ENCODE data around the gene EVA1A. TPM values are rescaled to one million over a fixed set of nuclear protein-coding genes. Genes with fewer than 3 reads are reported as not detected.

The EVA1A gene
- total RNA-seq, 1 donor: 28.1 TPM

DNA sequence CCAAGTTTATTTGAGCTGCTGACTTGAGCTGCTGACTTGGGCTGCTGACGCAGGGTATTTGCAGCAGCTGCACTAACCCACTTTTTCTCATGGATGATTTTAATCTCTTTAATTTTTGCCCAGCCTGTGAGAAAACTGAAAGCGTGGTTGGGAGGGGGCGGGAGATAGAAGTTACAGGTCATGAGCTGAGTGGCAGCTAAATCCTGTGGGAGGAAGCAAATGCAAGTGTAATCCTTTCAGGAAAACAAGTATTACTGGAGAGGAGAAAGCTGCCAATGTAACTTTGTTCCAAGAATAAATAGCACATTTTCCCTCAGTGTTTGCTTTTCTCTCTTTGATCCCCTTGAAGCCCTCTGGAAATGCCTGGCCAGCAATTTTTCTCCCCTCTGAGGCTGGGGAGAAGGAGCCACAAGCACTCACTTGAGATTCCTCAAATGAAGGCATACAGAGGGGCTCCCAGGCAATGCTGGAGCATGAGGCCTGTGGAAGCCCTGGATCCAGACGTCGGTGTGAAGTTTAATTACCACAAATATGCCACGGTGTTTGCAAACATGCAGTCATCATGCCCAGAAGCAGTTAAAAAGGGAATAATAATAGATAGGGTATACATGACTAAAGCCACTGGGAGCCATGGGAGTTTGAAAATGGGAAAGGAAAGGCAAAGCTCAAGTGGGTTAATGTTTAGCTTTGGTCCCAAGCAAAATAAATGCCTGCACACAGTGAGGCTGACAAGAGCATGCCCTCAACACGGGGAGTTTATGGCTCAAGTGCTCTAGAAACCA, 10.4 kb upstream of the EVA1A start:
- H3K4me3 ChIP-seq (ENCODE audit: low read depth, low read length): no peak overlapping the region
- DNase-seq (ENCODE audit: low read depth): peak; percentile 49
- TF ChIP-seq, protein P1, sequence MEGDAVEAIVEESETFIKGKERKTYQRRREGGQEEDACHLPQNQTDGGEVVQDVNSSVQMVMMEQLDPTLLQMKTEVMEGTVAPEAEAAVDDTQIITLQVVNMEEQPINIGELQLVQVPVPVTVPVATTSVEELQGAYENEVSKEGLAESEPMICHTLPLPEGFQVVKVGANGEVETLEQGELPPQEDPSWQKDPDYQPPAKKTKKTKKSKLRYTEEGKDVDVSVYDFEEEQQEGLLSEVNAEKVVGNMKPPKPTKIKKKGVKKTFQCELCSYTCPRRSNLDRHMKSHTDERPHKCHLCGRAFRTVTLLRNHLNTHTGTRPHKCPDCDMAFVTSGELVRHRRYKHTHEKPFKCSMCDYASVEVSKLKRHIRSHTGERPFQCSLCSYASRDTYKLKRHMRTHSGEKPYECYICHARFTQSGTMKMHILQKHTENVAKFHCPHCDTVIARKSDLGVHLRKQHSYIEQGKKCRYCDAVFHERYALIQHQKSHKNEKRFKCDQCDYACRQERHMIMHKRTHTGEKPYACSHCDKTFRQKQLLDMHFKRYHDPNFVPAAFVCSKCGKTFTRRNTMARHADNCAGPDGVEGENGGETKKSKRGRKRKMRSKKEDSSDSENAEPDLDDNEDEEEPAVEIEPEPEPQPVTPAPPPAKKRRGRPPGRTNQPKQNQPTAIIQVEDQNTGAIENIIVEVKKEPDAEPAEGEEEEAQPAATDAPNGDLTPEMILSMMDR (IDR thresholded peaks at IDR 0.05; ENCODE audit: insufficient read depth, low read length): no peak

DNA sequence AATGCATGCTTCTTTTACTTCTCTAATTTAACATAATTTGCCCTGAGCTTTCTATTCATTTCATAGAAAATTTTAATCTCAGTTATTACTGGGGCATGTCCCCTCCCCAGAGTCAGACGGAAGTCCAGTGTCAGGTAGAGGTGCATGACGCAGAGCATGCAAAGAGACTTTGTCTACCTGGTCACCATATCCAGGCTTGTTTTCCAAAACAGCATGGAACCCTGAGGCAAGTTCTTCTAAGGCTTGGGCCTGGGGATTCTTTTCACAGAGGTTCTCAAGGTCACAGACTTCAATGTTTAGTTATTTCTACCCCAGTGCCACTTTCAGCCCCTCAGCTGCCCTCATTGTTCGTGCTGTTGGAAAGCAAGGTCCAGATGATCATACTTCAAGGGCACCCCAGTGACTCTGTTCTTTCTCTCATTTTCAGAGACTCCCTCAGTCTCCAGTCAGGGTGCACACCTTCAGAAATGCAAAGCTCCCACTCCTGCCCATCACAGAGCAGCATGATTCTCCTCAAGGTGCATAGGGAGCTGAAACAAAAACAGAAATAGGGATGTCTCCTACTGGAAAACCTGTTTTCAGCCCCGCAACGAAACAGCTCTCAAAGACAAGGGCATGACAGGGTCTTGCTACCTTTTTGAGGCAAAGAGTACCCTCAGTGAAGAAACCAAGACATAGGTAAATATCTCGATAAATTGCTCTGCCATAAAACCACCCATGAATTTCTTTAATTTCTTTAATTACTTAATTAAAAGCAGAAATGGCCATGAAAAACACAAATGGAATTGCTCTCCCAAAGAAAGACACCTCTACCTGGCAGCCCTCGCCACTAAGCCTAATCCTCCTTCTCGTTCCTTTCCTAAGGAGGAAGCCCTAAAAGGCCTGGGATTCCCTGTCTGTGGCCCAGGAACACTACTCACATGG, 9.5 kb upstream of the EVA1A start:
- DNase-seq (ENCODE audit: low read depth): no peak
- TF ChIP-seq, protein P1 (IDR thresholded peaks at IDR 0.05; ENCODE audit: insufficient read depth, low read length): no peak
- no peak overlapping the region for H3K4me3 ChIP-seq (ENCODE audit: low read depth, low read length)

DNA sequence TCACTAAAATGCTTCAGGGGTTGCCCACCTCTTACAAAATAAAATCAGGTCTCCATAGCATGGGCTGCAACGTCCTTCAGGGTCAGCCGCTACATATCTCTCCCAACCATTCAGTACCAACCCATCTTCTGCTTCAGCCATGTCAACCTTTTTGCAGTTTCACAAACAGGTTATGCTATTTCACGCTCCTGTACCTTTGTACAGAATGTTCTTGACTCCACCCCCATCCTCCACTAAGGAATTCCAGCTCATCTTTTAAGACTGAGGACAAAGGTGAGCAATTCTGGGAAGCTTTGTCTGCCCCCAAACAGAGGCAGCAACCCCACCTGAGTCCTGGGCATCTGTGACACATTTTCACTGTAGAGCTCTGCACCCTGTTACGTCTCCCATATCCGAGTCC, 8.8 kb upstream of the EVA1A start:
- TF ChIP-seq, protein P1 (IDR thresholded peaks at IDR 0.05; ENCODE audit: insufficient read depth, low read length): no peak
- no peak for DNase-seq (ENCODE audit: low read depth)
- no peak overlapping the region for H3K4me3 ChIP-seq (ENCODE audit: low read depth, low read length)

DNA sequence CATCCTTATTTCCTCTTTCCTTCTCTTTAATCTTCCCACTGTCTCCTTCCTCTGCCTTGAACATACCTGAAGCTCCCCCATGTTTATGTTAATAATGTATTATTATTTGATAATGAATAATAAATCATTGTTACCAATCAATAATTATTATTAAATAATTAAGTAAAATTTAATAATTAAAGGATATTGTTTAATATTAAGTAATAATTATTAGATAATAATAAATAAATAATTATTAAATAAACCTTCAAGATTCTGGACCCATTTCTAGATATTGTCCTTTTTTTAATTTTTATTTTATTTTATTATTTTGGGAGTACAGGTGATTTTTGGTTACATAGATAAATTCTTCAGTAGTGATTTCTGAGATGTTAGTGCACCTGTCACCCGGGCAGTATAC, 7.4 kb upstream of the EVA1A start:
- TF ChIP-seq, protein P1 (IDR thresholded peaks at IDR 0.05; ENCODE audit: insufficient read depth, low read length): no peak
- no peak for DNase-seq (ENCODE audit: low read depth)
- no peak overlapping the region for H3K4me3 ChIP-seq (ENCODE audit: low read depth, low read length)

DNA sequence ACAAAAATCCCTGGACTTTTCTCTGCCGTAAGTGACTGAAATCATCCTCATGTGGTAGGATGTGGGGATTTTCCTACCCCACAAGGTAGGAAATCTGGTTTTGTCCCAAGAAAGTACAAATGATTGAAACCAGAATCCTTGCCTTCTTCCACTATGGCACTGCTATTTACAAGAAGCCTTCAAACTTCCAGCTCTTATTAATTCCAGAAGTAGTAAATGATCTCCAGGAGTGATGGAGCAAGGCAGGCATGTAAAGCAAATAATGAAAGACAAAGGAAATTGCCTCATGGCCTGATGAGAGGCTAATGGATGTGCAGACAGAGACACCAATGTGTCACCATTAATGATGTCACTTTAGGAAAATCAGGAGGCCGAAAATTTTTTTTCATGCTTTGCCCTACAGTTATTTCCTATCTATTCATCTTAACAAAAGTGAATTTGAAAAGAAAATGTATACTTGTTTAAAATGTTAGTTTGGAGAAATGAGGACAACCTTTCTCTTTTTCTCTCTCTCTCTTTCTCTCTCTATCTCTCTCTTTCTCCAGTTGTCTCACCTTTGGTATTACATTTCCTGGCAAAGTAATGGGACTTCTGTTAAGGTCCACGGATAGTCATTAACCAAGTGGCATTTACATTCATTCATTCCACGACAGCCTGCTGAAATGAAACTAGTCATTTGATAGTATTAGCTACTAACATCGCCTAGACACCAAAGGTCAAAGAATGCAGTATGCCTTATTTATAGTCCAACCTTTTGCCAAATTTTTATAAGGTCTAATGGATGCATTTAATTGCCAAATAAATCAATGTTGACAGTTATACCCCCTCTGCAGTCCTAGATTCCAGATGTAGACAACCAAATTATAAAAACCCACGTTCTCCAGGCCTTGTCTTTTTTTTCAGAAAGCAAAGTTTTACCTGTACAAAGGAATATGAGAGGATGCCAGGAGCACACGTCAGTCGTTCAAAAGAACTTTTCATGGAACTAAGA, 5.0 kb upstream of the EVA1A start:
- no peak overlapping the region for H3K4me3 ChIP-seq (ENCODE audit: low read depth, low read length)
- TF ChIP-seq, protein P1 (IDR thresholded peaks at IDR 0.05; ENCODE audit: insufficient read depth, low read length): no peak
- DNase-seq (ENCODE audit: low read depth): no peak
